ENCODE measurements around the gene GRIN2A.

DNA sequence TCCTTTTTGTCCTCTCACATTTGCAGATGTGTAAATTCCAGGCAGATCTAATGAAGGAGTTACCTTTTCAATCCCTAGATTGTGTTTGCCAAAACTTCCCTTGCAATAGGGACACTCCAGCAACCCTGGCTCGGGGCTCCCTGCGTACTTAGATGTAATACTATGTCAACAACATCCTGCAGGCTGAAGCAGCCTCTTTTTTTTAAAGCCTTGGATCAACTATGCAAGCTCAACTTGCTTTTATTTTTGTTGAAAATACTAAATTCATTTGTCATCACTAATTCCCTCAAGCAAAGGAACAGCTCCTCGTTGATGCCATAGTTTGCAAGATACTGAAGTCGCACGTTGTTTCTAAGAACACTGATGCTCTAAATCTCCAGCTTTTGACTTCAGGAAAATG, 59.1 kb downstream of the GRIN2A start:
- TF ChIP-seq POLR2A (IDR thresholded peaks at IDR 0.05; ENCODE audit: low read length) (no peak), GATA1 (IDR thresholded peaks at IDR 0.05; ENCODE audit: low read depth, low read length) (no peak)

All from erythroblast (primary cell).